Smooth muscle cell (in vitro differentiated cells): ENCODE data around the gene SPATA32. TPM values are rescaled to one million over a fixed set of nuclear protein-coding genes. Genes with fewer than 3 reads are reported as not detected.

Experiments
- DNase-seq: peaks from one replicate; lab custom pipeline; 2025; ENCODE audit not compliant: unreplicated experiment; lab: John Stamatoyannopoulos, UW
- H2AFZ ChIP-seq: fragments of 200-600 bp; sonication (generic); 2 replicates; pipeline ENCODE4 v1.6.0; 2016; ENCODE audit warnings: antibody characterized with exemption, low read depth, mild to moderate bottlenecking
- H3F3A ChIP-seq: fragments of 200-600 bp; sonication (generic); 2 replicates; pipeline ENCODE4 v1.6.0; 2017; ENCODE audit warnings: antibody characterized with exemption, low read depth
- H3K27ac ChIP-seq: fragments of 200-600 bp; sonication (generic); 2 replicates; pipeline ENCODE4 v1.5.1; 2016; ENCODE audit warnings: low read depth, mild to moderate bottlenecking
- H3K27me3 ChIP-seq: fragments of 200-600 bp; sonication (generic); 2 replicates; pipeline ENCODE4 v1.6.1; 2016; ENCODE audit warnings: low read depth, mild to moderate bottlenecking
- H3K36me3 ChIP-seq: fragments of 200-600 bp; sonication (generic); 2 replicates; pipeline ENCODE4 v1.5.1; 2016; ENCODE audit warnings: low read depth
- H3K4me1 ChIP-seq: fragments of 200-600 bp; sonication (generic); 2 replicates; pipeline ENCODE4 v1.5.1; 2016; ENCODE audit warnings: low read depth
- H3K4me2 ChIP-seq: fragments of 200-600 bp; sonication (generic); 2 replicates; pipeline ENCODE4 v1.6.0; 2016; ENCODE audit warnings: mild to moderate bottlenecking
- H3K4me3 ChIP-seq: fragments of 200-600 bp; sonication (generic); 2 replicates; pipeline ENCODE4 v1.5.1; 2016; ENCODE audit warnings: mild to moderate bottlenecking
- H3K79me2 ChIP-seq: fragments of 200-600 bp; sonication (generic); 2 replicates; pipeline ENCODE4 v1.6.0; 2016; ENCODE audit warnings: low read depth, mild to moderate bottlenecking
- H3K9ac ChIP-seq: fragments of 200-600 bp; sonication (generic); 2 replicates; pipeline ENCODE4 v1.6.0; 2016; ENCODE audit warnings: low read depth
- H3K9me3 ChIP-seq: fragments of 200-600 bp; sonication (generic); replicated peaks from 2 replicates; pipeline ENCODE4 v1.5.1; 2016; ENCODE audit warnings: low read depth
- H4K20me1 ChIP-seq: fragments of 200-600 bp; sonication (generic); 2 replicates; pipeline ENCODE4 v1.6.0; 2016; ENCODE audit warnings: low read depth
- WGBS: methylation state at CpG from one replicate; pipeline ENCODE4 v1.1.7; 2016; ENCODE audit warnings: low lambda C conversion rate; 5-methylcytosine and 5-hydroxymethylcytosine counted together
- polyA plus RNA-seq: library from polyadenylated mRNA; unstranded; fragments of >200 nt; fragmentation: Nextera tagmentation; extraction: Ambion mirVana; gene quantifications from 2 replicates; pipeline ENCODE4 v1.2.1, GENCODE V29; 2016
- total RNA-seq: library from RNA; depleted of rRNA; stranded (reverse); fragments of >200 nt; gene quantifications from 2 replicates; pipeline ENCODE4 v1.2.3, GENCODE V29; 2014
- TF ChIP-seq, protein P1 (sequence below): fragments of 200-600 bp; sonication (generic); IDR thresholded peaks from 2 replicates; pipeline ENCODE4 v1.5.1; 2017; ENCODE audit warnings: borderline replicate concordance, mild to moderate bottlenecking, antibody characterized with exemption; ENCODE audit not compliant: insufficient read depth, poor library complexity, severe bottlenecking

SPATA32 gene
- total and polyA plus RNA-seq, 2 experiments from 2014 or later: not detected

DNA sequence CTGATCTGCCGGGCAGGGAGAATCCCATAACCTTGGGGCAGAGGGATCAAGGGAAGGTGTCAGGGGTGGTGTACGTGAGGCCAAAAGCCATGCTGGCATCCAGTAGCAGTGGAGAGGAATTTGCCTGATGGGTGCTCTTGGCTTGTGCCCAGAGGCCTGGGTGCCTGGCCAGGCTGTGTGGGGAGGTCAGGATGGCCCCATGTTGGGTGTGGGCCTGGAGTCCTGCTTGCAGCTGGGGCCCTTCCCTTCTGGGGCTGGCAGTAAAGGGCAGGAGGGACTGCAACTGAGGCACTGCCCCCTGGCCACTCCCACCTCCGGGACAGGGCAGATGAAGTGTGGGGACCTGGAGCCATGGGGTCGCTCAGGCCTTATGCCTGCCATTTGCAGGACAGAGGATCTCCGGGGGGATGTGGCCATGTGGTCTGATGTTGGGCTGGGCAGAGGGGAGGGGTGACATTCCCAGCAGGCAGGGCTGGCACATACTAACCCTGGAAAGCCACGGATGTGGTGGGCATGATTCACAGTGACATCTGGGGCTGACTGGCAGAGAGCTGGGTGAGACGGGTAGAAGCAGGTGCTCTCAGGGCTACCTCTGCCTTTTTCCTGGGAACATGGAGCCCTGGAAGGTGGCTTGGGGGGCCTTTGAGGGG is 36.7 kb downstream of the SPATA32 start:
- Histone ChIP-seq H2AFZ (no peak overlapping the region), H3K36me3 (no peaks in the 10 kb centered on the region), H3F3A (no peaks in the 10 kb centered on the region), H4K20me1 (no peaks in the 10 kb centered on the region), H3K4me1 (peaks cover 12% of the 10 kb centered on the region), H3K27ac (no peak overlapping the region), H3K4me2 (no peak overlapping the region), H3K4me3 (no peak overlapping the region), H3K9ac (no peak overlapping the region), H3K79me2 (no peaks in the 10 kb centered on the region), H3K27me3 (peaks cover 42% of the 10 kb centered on the region), H3K9me3 (no peaks in the 10 kb centered on the region)
- TF ChIP-seq, protein P1, sequence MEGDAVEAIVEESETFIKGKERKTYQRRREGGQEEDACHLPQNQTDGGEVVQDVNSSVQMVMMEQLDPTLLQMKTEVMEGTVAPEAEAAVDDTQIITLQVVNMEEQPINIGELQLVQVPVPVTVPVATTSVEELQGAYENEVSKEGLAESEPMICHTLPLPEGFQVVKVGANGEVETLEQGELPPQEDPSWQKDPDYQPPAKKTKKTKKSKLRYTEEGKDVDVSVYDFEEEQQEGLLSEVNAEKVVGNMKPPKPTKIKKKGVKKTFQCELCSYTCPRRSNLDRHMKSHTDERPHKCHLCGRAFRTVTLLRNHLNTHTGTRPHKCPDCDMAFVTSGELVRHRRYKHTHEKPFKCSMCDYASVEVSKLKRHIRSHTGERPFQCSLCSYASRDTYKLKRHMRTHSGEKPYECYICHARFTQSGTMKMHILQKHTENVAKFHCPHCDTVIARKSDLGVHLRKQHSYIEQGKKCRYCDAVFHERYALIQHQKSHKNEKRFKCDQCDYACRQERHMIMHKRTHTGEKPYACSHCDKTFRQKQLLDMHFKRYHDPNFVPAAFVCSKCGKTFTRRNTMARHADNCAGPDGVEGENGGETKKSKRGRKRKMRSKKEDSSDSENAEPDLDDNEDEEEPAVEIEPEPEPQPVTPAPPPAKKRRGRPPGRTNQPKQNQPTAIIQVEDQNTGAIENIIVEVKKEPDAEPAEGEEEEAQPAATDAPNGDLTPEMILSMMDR: no peak
- DNase-seq: no peak
- 85% methylated on average over 7 of the region's 7 CpGs for WGBS

DNA sequence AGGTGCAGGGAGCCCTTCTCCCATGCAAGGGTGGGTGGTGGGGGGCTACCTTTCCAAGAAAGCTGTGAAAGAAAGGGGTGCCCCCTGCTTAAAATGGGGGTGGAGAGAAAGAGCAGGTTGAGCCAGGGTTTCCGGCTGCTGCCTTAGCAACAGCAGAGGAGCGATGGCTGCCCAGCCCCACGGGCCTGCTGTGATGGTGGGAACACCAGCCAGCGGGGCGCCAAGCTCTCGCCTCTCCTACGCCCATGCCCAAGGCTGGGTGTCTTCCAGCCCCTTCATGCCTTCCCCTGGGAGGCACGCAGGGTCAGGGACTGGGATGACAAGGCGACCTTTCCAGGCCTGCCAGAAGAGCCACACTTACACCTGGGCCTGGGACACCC is 37.2 kb downstream of the SPATA32 start:
- H3K36me3 ChIP-seq: no peaks in the 10 kb centered on the region
- H3K4me1 ChIP-seq: peaks cover 12% of the 10 kb centered on the region
- no peak for DNase-seq
- H3K4me2 ChIP-seq: no peak overlapping the region
- no peaks in the 10 kb centered on the region for H3K79me2 ChIP-seq
- H3F3A ChIP-seq: peaks cover 4% of the 10 kb centered on the region
- no peak overlapping the region for H3K9ac ChIP-seq
- H3K27ac ChIP-seq: no peak overlapping the region
- no peak overlapping the region for H2AFZ ChIP-seq
- WGBS: 96% methylated on average over 9 of the region's 9 CpGs
- H3K9me3 ChIP-seq: no peaks in the 10 kb centered on the region
- H3K27me3 ChIP-seq: peaks cover 42% of the 10 kb centered on the region
- TF ChIP-seq, protein P1: no peak
- no peaks in the 10 kb centered on the region for H4K20me1 ChIP-seq
- no peak overlapping the region for H3K4me3 ChIP-seq

DNA sequence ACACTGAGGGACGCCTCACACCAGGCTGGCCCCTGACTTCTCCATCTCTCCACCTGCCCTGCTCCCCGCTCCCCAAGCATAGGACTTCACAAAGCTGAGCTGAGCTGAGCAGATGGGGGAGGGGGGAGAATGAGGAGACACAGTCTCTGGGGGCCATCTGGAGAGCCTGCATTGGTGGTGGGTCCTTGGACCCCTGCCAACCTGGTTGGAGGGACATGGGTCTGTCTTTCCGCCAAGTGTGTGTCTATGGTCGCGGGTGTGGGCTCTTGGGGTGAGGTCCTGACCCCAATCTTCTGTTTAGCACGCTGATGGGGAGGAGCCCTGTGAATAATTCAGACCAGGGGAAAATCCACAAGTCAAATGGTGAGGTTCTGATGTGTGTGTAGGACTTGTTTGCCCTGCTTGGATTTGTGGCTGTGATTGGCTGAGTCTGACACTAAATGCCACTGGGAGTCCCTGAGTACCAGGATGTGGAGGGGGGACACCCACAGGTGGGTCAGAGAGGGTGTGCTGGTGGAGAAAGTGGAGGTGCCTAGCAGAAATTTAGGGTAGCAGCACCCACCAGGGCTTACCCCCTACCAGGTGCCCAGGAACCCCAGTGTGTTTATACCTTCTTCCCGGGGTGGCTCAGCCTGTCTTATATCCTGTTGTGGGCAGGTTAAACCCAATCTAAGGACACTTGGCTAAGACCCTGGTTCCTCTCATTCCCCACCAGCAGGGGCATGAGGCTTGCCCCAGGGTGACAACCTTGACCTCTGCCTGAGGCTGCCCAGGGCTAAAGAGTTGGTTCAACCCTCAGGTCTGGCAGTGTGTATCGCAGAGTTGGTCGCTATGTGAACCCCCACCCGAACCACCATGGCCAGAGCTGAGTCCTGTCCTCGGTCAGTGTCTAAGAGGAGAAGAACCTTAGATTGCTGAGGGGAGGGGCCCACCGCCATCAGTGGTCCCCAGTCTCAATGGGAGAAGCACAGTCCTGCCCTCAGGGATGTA is 38.1 kb downstream of the SPATA32 start:
- no peak overlapping the region for H3K4me2 ChIP-seq
- no peak for DNase-seq
- H3K9me3 ChIP-seq: no peaks in the 10 kb centered on the region
- peaks cover 4% of the 10 kb centered on the region for H3F3A ChIP-seq
- no peaks in the 10 kb centered on the region for H3K36me3 ChIP-seq
- H3K4me3 ChIP-seq: no peak overlapping the region
- H3K9ac ChIP-seq: no peak overlapping the region
- H3K27me3 ChIP-seq: peaks cover 42% of the 10 kb centered on the region
- H2AFZ ChIP-seq: no peak overlapping the region
- no peak overlapping the region for H3K27ac ChIP-seq
- H4K20me1 ChIP-seq: no peaks in the 10 kb centered on the region
- H3K4me1 ChIP-seq: peaks cover 5% of the 10 kb centered on the region
- WGBS: 96% methylated on average over 12 of the region's 12 CpGs
- TF ChIP-seq, protein P1: no peak
- no peaks in the 10 kb centered on the region for H3K79me2 ChIP-seq
